Esophagus squamous epithelium (tissue), 4 donors: ENCODE results near the gene SOWAHB.

Experiments
- CTCF ChIP-seq, 6 experiments: fragments of 450-650 bp in 4 of 6; fragments of 200-600 bp in 2 of 6; sonication (generic) in 2 of 6; IDR thresholded peaks; one replicate each; pipeline ENCODE4 v1.5.1; 2016 to 2019; ENCODE audit warnings: antibody characterized with exemption in 6 of 6, mild to moderate bottlenecking in 4 of 6, moderate library complexity in 4 of 6
- POLR2A ChIP-seq, 4 donors: fragments of 450-650 bp; IDR thresholded peaks; one replicate each; pipeline ENCODE4 v1.6.1; 2017; ENCODE audit warnings: antibody characterized with exemption in 4 of 4, mild to moderate bottlenecking in 4 of 4, moderate library complexity in 3 of 4

- TF ChIP-seq CTCF (IDR thresholded peaks at IDR 0.05) (no peak), POLR2A (IDR thresholded peaks at IDR 0.05) (no peak)
Measured at GRCh38 chr4:76898385-76898692, 395 bp upstream of the SOWAHB start.
